ENCODE measurements around the gene DET1. TPM values are rescaled to one million over a fixed set of nuclear protein-coding genes. Genes with fewer than 3 reads are reported as not detected.
A peak's percentile ranks its signal among the peaks of the same experiment; 100 is the strongest.

The DET1 gene
- total and polyA plus RNA-seq, 2 donors from 2014 or later = 3.9 to 6.8 TPM

DNA sequence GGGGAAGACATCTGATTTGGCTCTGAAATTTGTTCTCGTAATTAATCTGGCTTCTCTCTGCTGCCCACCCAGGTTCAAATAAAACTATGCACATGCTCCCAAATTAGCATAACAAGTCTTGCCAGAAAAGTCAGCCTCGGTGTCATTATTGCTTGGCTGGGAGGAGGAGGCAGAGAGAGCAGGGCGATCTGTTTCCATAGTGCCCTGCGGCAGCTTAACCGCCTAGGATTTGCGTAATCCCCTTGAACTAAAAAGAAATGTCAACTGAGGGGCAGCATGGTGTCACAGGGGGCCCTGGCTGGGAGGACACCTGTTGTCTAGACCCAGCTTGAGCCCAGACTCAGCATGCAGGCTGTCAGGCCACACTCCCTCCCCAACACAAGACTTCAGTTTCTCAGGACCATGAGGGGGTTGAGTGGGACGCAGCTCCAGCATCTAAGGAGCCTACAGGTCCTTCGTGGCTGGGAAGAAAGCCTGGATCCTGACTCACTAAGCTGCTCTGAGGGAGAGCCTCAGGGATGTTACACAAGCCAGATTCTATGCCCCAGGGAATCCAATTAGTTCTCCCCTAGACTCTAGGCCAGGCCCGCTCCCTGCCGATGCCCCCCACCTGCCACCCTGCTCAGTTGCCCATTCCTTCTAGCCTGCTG, 61.7 kb downstream of the DET1 start:
- no peak overlapping the region for H3K4me3 ChIP-seq (ENCODE audit: low read length in 3 of 3)
- H3K4me1 ChIP-seq (ENCODE audit: control insufficient read depth in 2 of 3, insufficient read depth in 2 of 3, low read depth in 1 of 3, low read length in 3 of 3) = peaks cover 0 to 3% (median 0%) of the 10 kb centered on the region in 3 donors
- no peaks in the 10 kb centered on the region for H3K27me3 ChIP-seq (ENCODE audit: control insufficient read depth, insufficient read depth, low read length)
- TF ChIP-seq, protein P1, sequence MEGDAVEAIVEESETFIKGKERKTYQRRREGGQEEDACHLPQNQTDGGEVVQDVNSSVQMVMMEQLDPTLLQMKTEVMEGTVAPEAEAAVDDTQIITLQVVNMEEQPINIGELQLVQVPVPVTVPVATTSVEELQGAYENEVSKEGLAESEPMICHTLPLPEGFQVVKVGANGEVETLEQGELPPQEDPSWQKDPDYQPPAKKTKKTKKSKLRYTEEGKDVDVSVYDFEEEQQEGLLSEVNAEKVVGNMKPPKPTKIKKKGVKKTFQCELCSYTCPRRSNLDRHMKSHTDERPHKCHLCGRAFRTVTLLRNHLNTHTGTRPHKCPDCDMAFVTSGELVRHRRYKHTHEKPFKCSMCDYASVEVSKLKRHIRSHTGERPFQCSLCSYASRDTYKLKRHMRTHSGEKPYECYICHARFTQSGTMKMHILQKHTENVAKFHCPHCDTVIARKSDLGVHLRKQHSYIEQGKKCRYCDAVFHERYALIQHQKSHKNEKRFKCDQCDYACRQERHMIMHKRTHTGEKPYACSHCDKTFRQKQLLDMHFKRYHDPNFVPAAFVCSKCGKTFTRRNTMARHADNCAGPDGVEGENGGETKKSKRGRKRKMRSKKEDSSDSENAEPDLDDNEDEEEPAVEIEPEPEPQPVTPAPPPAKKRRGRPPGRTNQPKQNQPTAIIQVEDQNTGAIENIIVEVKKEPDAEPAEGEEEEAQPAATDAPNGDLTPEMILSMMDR (IDR thresholded peaks at IDR 0.05; ENCODE audit: borderline replicate concordance, extremely low read depth, insufficient read depth) = no peak
- H3K9ac ChIP-seq (ENCODE audit: low read length in 3 of 3) = no peak overlapping the region
- H3K9me3 ChIP-seq (ENCODE audit: control insufficient read depth in 2 of 3, insufficient read depth in 1 of 3, low read length in 3 of 3) = no peaks in the 10 kb centered on the region
- DNase-seq (peak in 4 of 5 donors; percentile 63 to 85 (median 79)), FAIRE-seq (no peak)
- H3K36me3 ChIP-seq (ENCODE audit: control insufficient read depth in 2 of 3, insufficient read depth in 3 of 3, low read length in 3 of 3) = no peaks in the 10 kb centered on the region
- H3K27ac ChIP-seq (ENCODE audit: low read depth in 2 of 2, low read length in 2 of 2) = peak overlapping the region; percentile 3 to 20
- intact Hi-C loops (cut with DNase I) = no loop called here

DNA sequence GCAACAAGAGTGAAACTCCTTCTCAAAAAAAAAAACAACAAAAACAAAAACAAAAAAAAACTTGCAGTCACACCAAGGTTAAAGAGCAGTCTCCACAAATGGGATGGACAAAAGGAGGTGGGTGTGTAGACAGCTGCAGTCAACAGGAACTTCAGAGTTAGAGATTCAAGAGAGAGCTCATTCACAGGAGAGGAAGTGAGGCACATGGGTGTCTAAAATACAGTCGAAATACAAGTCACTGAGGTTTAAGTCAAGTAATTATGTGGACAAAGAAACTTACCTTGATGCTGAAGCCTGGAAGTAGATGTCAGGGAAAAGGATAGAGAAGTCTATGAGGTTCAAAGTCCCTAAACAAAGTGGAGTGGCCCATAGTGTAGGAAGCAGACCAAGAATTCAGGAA, 64.2 kb downstream of the DET1 start:
- DNase-seq (no peak), FAIRE-seq (no peak)
- TF ChIP-seq, protein P1 (IDR thresholded peaks at IDR 0.05; ENCODE audit: borderline replicate concordance, extremely low read depth, insufficient read depth) = no peak
- Histone ChIP-seq H3K4me3 (ENCODE audit: low read length in 3 of 3) (no peak overlapping the region), H3K9me3 (ENCODE audit: control insufficient read depth in 2 of 3, insufficient read depth in 1 of 3, low read length in 3 of 3) (no peaks in the 10 kb centered on the region), H3K4me1 (ENCODE audit: control insufficient read depth in 2 of 3, insufficient read depth in 2 of 3, low read depth in 1 of 3, low read length in 3 of 3) (peaks cover 0 to 3% (median 0%) of the 10 kb centered on the region in 3 donors), H3K36me3 (ENCODE audit: control insufficient read depth in 2 of 3, insufficient read depth in 3 of 3, low read length in 3 of 3) (peaks cover 3 to 10% (median 9%) of the 10 kb centered on the region in 3 donors), H3K27ac (ENCODE audit: low read depth in 2 of 2, low read length in 2 of 2) (no peak overlapping the region), H3K27me3 (ENCODE audit: control insufficient read depth, insufficient read depth, low read length) (no peaks in the 10 kb centered on the region), H3K9ac (ENCODE audit: low read length in 3 of 3) (no peak overlapping the region)
- intact Hi-C loops (cut with DNase I) = no loop called here

DNA sequence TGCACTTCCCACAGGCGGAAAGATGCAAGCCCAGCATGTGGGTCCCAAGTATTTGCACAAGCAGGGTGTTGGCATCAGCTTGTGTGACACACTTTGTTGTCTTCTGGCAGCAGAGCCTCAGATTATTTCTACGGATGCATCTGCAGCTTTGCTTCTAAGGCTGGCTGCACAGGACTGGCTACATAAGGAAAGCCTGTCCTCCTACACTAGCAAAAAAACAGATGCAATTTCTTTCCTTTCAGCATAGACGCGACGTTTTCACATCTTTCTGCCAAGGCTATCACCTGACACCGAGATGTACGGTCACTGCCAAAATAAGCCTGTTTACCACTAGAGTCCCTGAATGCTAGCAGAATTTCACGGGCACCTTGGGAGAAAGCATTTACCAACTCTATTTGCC, 65.5 kb downstream of the DET1 start:
- TF ChIP-seq, protein P1 (IDR thresholded peaks at IDR 0.05; ENCODE audit: borderline replicate concordance, extremely low read depth, insufficient read depth) = no peak

More for the DNA sequence above, 65.5 kb downstream of the DET1 start:
- intact Hi-C loops (cut with DNase I) = no loop called here
- H3K27me3 ChIP-seq (ENCODE audit: control insufficient read depth, insufficient read depth, low read length) = no peaks in the 10 kb centered on the region
- DNase-seq = no peak
- no peaks in the 10 kb centered on the region for H3K9me3 ChIP-seq (ENCODE audit: control insufficient read depth in 2 of 3, insufficient read depth in 1 of 3, low read length in 3 of 3)
- no peak overlapping the region for H3K4me3 ChIP-seq (ENCODE audit: low read length in 3 of 3)
- H3K4me1 ChIP-seq (ENCODE audit: control insufficient read depth in 2 of 3, insufficient read depth in 2 of 3, low read depth in 1 of 3, low read length in 3 of 3) = peaks cover 0 to 6% (median 3%) of the 10 kb centered on the region in 3 donors
- no peak for FAIRE-seq
- H3K36me3 ChIP-seq (ENCODE audit: control insufficient read depth in 2 of 3, insufficient read depth in 3 of 3, low read length in 3 of 3) = peaks cover 3 to 19% (median 12%) of the 10 kb centered on the region in 3 donors
- no peak overlapping the region for H3K27ac ChIP-seq (ENCODE audit: low read depth in 2 of 2, low read length in 2 of 2)
- H3K9ac ChIP-seq (ENCODE audit: low read length in 3 of 3) = no peak overlapping the region
